K562 (cell line): ENCODE measurements around the gene ZNF32. TPM values are rescaled to one million over a fixed set of nuclear protein-coding genes. Genes with fewer than 3 reads are reported as not detected.

Experiments used
- CBX8 ChIP-seq: fragments of 200-600 bp; sonication (generic); IDR thresholded peaks from 2 replicates; pipeline ENCODE4 v1.6.1; 2012; ENCODE audit warnings: borderline replicate concordance, mixed run types, low read depth, mild to moderate bottlenecking, moderate library complexity, mixed read lengths, low read length, control low read depth, inconsistent platforms; ENCODE audit not compliant: poor library complexity, severe bottlenecking; ENCODE audit errors: extremely low read depth
- RAD21 ChIP-seq, 2 experiments: fragments of 250-450 bp in 1 of 2; fragments of 450-650 bp in 1 of 2; sonication (Bioruptor Pico) in 1 of 2; formaldehyde crosslinking in 1 of 2; IDR thresholded peaks in 1 of 2; conservative IDR thresholded peaks in 1 of 2; 2 replicates each; pipeline versions ENCODE4 v1.4.0 to v1.8.0; 2020 to 2022; ENCODE audit warnings: mild to moderate bottlenecking in 2 of 2, moderate library complexity in 1 of 2
- RERE ChIP-seq: sonication (generic); formaldehyde crosslinking; IDR thresholded peaks from 2 replicates; pipeline ENCODE4 v1.8.0; 2023; ENCODE audit warnings: missing genetic modification reagents, mild to moderate bottlenecking, borderline replicate concordance
- SOX6 ChIP-seq: fragments of 450-650 bp; IDR thresholded peaks from 2 replicates; pipeline ENCODE4 v1.6.1; 2014; ENCODE audit warnings: mild to moderate bottlenecking
- TAF1 ChIP-seq: IDR thresholded peaks from 2 replicates; pipeline ENCODE4 v1.6.1; 2011; ENCODE audit warnings: mild to moderate bottlenecking, low read length, moderate library complexity; ENCODE audit not compliant: insufficient read depth, control insufficient read depth, severe bottlenecking; ENCODE audit errors: extremely low read depth
- ZNF263 ChIP-seq: sonication (generic); formaldehyde crosslinking; IDR thresholded peaks from 2 replicates; pipeline ENCODE4 v1.8.0; 2022; ENCODE audit warnings: mild to moderate bottlenecking, missing genetic modification reagents, borderline replicate concordance
- polyA plus RNA-seq, 8 experiments: library from polyadenylated mRNA; depleted of rRNA in 4 of 8; stranded (reverse) in 5 of 8; unstranded in 3 of 8; fragments of >200 nt; fragmentation: Nextera tagmentation in 2 of 8; fragmentation: Illumina TruSeq in 1 of 8; extraction: Ambion mirVana in 2 of 8; extraction: Trizol in 1 of 8; gene quantifications; 2 replicates each; pipeline versions ENCODE4 v1.2.1 to v1.2.3, GENCODE V29; 2011 to 2014; ENCODE audit warnings: inconsistent platforms in 1 of 8, missing spikeins in 1 of 8
- total RNA-seq, 7 experiments: library from RNA; depleted of rRNA in 6 of 7; stranded (reverse); fragments of >200 nt in 6 of 7; fragmentation: Illumina TruSeq in 2 of 7; extraction: Trizol in 2 of 7; gene quantifications; 2 replicates each; pipeline versions ENCODE4 v1.2.1 to v1.2.3, GENCODE V29; 2011 to 2021; ENCODE audit warnings: low replicate concordance in 1 of 7
- TF ChIP-seq, protein P1 (sequence below): fragments of 200-800 bp; sonication (Bioruptor generic); IDR thresholded peaks from 2 replicates; pipeline ENCODE4 v1.6.1; 2017; ENCODE audit warnings: missing genetic modification characterization, missing compliant biosample characterization
- TF ChIP-seq, protein P2 (sequence below): fragments of 200-600 bp; sonication (generic); IDR thresholded peaks from one replicate; pipeline ENCODE4 v1.6.1; 2012; ENCODE audit warnings: mild to moderate bottlenecking, low read depth, low read length, inconsistent platforms

ZNF32 gene
- total and polyA plus RNA-seq, 9 of the 15 experiments (the other 6 are each of a cell fraction or from before 2014, with no cell fraction given): 17.3 to 57.0 (median 26.3) TPM

DNA sequence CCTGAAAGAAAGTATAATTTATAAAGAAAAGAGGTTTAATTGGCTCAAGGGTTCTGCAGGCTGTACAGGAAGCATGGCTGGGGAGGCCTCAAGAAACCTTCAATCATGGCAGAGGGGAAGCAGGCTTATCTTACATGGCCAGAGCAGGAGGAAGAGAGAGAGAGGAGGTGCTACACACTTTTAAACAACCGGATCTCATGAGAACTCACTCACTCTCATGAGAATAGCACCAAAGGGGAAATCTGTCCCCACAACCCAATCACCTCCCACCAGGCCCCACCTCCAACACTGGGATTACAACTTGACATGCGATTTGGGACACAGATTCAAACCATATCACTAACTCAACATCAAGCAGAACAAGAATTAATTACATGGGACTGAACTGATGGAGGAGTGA lies 49.3 kb downstream of the ZNF32 start (continued):
- TF ChIP-seq RERE (CRISPR knock-in tag) (no peak), TAF1 (no peak), CBX8 (no peak), SOX6 (peak; percentile 57; the same call in 1 of the 2 replicates), RAD21 (CRISPR knock-in tag; conservative IDR thresholded peaks at IDR 0.05 in 1 of 2, IDR thresholded peaks at IDR 0.05 in 1 of 2) (no peak), ZNF263 (CRISPR knock-in tag) (no peak)
- TF ChIP-seq, protein P1, sequence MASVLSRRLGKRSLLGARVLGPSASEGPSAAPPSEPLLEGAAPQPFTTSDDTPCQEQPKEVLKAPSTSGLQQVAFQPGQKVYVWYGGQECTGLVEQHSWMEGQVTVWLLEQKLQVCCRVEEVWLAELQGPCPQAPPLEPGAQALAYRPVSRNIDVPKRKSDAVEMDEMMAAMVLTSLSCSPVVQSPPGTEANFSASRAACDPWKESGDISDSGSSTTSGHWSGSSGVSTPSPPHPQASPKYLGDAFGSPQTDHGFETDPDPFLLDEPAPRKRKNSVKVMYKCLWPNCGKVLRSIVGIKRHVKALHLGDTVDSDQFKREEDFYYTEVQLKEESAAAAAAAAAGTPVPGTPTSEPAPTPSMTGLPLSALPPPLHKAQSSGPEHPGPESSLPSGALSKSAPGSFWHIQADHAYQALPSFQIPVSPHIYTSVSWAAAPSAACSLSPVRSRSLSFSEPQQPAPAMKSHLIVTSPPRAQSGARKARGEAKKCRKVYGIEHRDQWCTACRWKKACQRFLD (CRISPR knock-in tag): no peak
- TF ChIP-seq, protein P2, sequence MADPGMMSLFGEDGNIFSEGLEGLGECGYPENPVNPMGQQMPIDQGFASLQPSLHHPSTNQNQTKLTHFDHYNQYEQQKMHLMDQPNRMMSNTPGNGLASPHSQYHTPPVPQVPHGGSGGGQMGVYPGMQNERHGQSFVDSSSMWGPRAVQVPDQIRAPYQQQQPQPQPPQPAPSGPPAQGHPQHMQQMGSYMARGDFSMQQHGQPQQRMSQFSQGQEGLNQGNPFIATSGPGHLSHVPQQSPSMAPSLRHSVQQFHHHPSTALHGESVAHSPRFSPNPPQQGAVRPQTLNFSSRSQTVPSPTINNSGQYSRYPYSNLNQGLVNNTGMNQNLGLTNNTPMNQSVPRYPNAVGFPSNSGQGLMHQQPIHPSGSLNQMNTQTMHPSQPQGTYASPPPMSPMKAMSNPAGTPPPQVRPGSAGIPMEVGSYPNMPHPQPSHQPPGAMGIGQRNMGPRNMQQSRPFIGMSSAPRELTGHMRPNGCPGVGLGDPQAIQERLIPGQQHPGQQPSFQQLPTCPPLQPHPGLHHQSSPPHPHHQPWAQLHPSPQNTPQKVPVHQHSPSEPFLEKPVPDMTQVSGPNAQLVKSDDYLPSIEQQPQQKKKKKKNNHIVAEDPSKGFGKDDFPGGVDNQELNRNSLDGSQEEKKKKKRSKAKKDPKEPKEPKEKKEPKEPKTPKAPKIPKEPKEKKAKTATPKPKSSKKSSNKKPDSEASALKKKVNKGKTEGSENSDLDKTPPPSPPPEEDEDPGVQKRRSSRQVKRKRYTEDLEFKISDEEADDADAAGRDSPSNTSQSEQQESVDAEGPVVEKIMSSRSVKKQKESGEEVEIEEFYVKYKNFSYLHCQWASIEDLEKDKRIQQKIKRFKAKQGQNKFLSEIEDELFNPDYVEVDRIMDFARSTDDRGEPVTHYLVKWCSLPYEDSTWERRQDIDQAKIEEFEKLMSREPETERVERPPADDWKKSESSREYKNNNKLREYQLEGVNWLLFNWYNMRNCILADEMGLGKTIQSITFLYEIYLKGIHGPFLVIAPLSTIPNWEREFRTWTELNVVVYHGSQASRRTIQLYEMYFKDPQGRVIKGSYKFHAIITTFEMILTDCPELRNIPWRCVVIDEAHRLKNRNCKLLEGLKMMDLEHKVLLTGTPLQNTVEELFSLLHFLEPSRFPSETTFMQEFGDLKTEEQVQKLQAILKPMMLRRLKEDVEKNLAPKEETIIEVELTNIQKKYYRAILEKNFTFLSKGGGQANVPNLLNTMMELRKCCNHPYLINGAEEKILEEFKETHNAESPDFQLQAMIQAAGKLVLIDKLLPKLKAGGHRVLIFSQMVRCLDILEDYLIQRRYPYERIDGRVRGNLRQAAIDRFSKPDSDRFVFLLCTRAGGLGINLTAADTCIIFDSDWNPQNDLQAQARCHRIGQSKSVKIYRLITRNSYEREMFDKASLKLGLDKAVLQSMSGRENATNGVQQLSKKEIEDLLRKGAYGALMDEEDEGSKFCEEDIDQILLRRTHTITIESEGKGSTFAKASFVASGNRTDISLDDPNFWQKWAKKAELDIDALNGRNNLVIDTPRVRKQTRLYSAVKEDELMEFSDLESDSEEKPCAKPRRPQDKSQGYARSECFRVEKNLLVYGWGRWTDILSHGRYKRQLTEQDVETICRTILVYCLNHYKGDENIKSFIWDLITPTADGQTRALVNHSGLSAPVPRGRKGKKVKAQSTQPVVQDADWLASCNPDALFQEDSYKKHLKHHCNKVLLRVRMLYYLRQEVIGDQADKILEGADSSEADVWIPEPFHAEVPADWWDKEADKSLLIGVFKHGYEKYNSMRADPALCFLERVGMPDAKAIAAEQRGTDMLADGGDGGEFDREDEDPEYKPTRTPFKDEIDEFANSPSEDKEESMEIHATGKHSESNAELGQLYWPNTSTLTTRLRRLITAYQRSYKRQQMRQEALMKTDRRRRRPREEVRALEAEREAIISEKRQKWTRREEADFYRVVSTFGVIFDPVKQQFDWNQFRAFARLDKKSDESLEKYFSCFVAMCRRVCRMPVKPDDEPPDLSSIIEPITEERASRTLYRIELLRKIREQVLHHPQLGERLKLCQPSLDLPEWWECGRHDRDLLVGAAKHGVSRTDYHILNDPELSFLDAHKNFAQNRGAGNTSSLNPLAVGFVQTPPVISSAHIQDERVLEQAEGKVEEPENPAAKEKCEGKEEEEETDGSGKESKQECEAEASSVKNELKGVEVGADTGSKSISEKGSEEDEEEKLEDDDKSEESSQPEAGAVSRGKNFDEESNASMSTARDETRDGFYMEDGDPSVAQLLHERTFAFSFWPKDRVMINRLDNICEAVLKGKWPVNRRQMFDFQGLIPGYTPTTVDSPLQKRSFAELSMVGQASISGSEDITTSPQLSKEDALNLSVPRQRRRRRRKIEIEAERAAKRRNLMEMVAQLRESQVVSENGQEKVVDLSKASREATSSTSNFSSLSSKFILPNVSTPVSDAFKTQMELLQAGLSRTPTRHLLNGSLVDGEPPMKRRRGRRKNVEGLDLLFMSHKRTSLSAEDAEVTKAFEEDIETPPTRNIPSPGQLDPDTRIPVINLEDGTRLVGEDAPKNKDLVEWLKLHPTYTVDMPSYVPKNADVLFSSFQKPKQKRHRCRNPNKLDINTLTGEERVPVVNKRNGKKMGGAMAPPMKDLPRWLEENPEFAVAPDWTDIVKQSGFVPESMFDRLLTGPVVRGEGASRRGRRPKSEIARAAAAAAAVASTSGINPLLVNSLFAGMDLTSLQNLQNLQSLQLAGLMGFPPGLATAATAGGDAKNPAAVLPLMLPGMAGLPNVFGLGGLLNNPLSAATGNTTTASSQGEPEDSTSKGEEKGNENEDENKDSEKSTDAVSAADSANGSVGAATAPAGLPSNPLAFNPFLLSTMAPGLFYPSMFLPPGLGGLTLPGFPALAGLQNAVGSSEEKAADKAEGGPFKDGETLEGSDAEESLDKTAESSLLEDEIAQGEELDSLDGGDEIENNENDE: no peak
